ENCODE data around the gene GPSM3. TPM values are rescaled to one million over a fixed set of nuclear protein-coding genes. Genes with fewer than 3 reads are reported as not detected.

Gene GPSM3
- total RNA-seq, 1 donor from 2014 or later = 0.79 TPM

GRCh38 chr6:32216998-32217397 lies 24.6 kb upstream of the GPSM3 start:
- Histone ChIP-seq H3K27me3 (ENCODE audit: control insufficient read depth, insufficient read depth, low read length) (no peaks in the 10 kb centered on the region), H3K36me3 (ENCODE audit: control insufficient read depth, insufficient read depth, low read length) (no peaks in the 10 kb centered on the region), H3K4me3 (ENCODE audit: low read depth, low read length) (no peak overlapping the region)
- TF ChIP-seq CTCF (IDR thresholded peaks at IDR 0.05; ENCODE audit: insufficient read depth, low read length, severe bottlenecking) = no peak
- DNase-seq (ENCODE audit: low read depth) (no peak), FAIRE-seq (no peak)

GRCh38 chr6:32216285-32216684 lies 23.8 kb upstream of the GPSM3 start:
- Histone ChIP-seq H3K4me3 (ENCODE audit: low read depth, low read length) (no peak overlapping the region), H3K36me3 (ENCODE audit: control insufficient read depth, insufficient read depth, low read length) (no peaks in the 10 kb centered on the region), H3K27me3 (ENCODE audit: control insufficient read depth, insufficient read depth, low read length) (no peaks in the 10 kb centered on the region)
- FAIRE-seq = no peak
- DNase-seq (ENCODE audit: low read depth) = no peak
- TF ChIP-seq CTCF (IDR thresholded peaks at IDR 0.05; ENCODE audit: insufficient read depth, low read length, severe bottlenecking) = no peak

- TF ChIP-seq CTCF (IDR thresholded peaks at IDR 0.05; ENCODE audit: insufficient read depth, low read length, severe bottlenecking) = no peak
- H3K4me3 ChIP-seq (ENCODE audit: low read depth, low read length) = no peak overlapping the region
- H3K36me3 ChIP-seq (ENCODE audit: control insufficient read depth, insufficient read depth, low read length) = no peaks in the 10 kb centered on the region
- FAIRE-seq (no peak), DNase-seq (ENCODE audit: low read depth) (no peak)
- no peaks in the 10 kb centered on the region for H3K27me3 ChIP-seq (ENCODE audit: control insufficient read depth, insufficient read depth, low read length)
These were observed 23.2 kb upstream of the GPSM3 start for GRCh38 chr6:32215617-32216016.

- Histone ChIP-seq H3K4me3 (ENCODE audit: low read depth, low read length) (no peak overlapping the region), H3K27me3 (ENCODE audit: control insufficient read depth, insufficient read depth, low read length) (no peaks in the 10 kb centered on the region)
- no peak for DNase-seq (ENCODE audit: low read depth)
These were observed 21.7 kb upstream of the GPSM3 start for GRCh38 chr6:32214126-32214525.

DNA sequence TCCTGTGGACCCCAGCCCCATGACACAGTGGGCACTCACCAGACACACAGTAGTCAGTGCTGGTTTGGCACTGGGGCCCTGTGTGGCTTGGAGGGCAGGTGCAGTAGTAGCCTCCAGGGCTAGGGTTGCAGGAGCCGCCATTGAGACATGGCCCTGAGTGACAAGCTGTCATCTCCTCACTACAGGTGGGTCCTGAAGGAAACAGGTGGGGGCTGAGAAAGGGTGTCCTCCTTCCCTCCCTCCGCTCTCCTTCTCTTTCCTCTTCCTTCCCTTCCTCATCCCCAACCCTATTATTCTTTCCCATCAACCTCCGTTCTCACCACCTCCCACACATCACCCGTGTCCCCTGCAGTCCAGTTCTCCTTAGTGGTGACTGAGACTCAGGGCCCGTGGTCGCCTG lies 21.2 kb upstream of the GPSM3 start:
- FAIRE-seq = no peak
- H3K36me3 ChIP-seq (ENCODE audit: control insufficient read depth, insufficient read depth, low read length) = no peaks in the 10 kb centered on the region
- H3K27me3 ChIP-seq (ENCODE audit: control insufficient read depth, insufficient read depth, low read length) = no peaks in the 10 kb centered on the region

More at GRCh38 chr6:32214126-32214525, 21.7 kb upstream of the GPSM3 start:
- no peaks in the 10 kb centered on the region for H3K36me3 ChIP-seq (ENCODE audit: control insufficient read depth, insufficient read depth, low read length)
- no peak for FAIRE-seq
- TF ChIP-seq CTCF (IDR thresholded peaks at IDR 0.05; ENCODE audit: insufficient read depth, low read length, severe bottlenecking) = no peak

More for the DNA sequence above, 21.2 kb upstream of the GPSM3 start:
- H3K4me3 ChIP-seq (ENCODE audit: low read depth, low read length) = no peak overlapping the region
- no peak for DNase-seq (ENCODE audit: low read depth)
- TF ChIP-seq CTCF (IDR thresholded peaks at IDR 0.05; ENCODE audit: insufficient read depth, low read length, severe bottlenecking) = no peak
